A549 treated with Mapracorat at 1 μM for 4 hours (cell line): ENCODE results near the gene ZNF473. TPM values are rescaled to one million over a fixed set of nuclear protein-coding genes. Genes with fewer than 3 reads are reported as not detected.

Experiments
- total RNA-seq: library from RNA; stranded (reverse); fragments of 200-300 nt; extraction: Qiagen RNA extraction; gene quantifications from 5 replicates; pipeline ENCODE4 v1.2.3, GENCODE V29; 2022

The ZNF473 gene
- total RNA-seq = 7.7 to 10.2 TPM (median 9.6 TPM) in 5 replicates

DNA sequence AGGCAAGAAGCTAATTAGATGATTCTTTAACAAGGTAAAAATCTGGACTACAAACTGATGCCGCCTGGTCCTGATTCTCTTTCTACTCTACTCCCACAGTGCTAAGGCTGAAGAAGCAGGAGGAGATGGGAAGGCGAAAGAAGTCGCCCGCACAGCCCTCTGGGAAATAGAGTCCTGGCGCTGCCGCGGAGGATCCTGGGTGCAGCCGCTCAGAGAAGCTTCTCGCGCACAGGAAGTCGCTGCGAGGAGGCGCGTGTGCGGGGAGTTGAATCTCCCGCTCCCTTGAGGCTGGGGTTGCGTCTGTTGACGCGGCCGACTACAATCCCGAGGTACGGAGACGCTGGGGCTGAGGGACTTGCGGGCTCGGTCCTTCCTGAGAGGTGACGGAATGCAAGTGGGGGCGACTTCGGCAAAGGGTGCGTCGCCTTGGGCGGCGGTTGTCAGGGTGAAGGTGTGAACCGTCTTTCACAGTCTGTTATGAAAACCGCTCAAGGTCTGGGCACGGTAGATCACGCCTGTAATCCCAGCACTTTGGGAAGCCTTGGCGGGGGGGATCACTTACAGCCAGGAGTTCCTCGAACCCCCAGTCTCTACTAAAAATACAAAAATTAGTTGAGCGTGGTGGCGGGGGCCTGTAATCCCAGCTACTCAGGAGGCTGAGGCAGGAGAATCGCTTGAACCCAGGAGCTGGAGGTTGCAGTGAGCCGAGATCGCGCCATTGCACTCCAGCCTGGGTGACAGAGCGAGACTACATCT, at the start of gene ZNF473:
ZNF473 (plus strand) TSS at position 212 of the 756 bp plus-strand sequence. CDS start 5,078 bp downstream, outside the sequence.

DNA sequence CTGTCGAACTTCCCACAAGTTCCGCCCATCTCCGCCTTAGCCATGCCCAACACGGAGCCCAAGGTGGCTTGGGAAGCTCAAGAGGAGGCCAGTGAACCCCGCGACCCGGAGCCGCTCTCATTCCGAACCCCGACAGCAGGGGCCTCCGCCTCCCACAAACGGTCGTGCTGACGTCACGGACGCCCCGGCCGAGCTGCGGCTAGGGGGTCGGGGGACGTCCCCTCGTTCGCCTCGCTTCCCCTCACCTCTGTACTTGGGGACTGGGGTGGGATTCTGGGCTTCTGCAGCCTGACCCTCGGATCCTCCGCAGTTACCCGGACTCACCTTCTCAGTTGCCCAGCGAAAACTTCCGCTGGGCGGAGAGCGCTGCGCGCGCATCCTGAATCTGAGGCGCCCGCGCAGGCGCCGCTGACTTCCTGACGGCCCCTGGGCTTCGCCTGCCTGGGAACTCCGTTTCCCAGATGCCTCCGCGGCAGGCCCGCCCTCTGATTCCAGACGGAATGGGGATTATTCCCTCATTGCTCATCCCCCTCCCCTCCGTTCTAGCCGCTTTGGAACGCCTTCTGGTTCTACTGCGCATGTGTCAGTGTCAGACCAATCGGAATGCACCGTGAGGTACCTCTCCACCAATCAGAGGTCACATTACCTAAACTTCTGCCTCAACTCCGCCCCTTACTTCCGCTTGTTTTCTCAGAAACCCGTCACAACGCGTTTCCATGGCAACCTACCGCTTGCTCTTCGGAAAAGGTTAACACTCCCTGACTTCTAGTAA, 597 bp upstream of the ZNF473 start, which contains the start of gene VRK3:
VRK3 (minus strand) TSS at position 351 of the 772 bp plus-strand sequence. CDS start 9,210 bp downstream, outside the sequence.

Other genes with a start within 250 kb of the ZNF473 start
- gene FUZ, start 212.7 kb upstream of the ZNF473 start, total RNA-seq = 13.3 to 16.4 TPM (median 14.5 TPM) in 5 replicates
- gene MED25, start 207.7 kb upstream of the ZNF473 start, total RNA-seq = 45.8 to 71.0 TPM (median 68.3 TPM) in 5 replicates
- gene PTOV1, start 174.8 kb upstream of the ZNF473 start, total RNA-seq = 109 to 158 TPM (median 143 TPM) in 5 replicates
- gene PNKP, start 158.4 kb upstream of the ZNF473 start, total RNA-seq = 42.9 to 59.9 TPM (median 52.0 TPM) in 5 replicates
- 67.2 to 121 TPM (median 103 TPM) in 5 replicates for gene AKT1S1, start 148.7 kb upstream of the ZNF473 start, total RNA-seq
- 17.4 to 22.9 TPM (median 20.4 TPM) in 5 replicates for gene TBC1D17, start 148.3 kb upstream of the ZNF473 start, total RNA-seq
- 0.35 to 0.71 TPM (median 0.59 TPM) in 5 replicates for gene IL4I1, start 129.1 kb upstream of the ZNF473 start, total RNA-seq
- 39.0 to 57.8 TPM (median 54.8 TPM) in 5 replicates for gene ATF5, start 96.8 kb upstream of the ZNF473 start, total RNA-seq
- gene NUP62, start 96.5 kb upstream of the ZNF473 start, total RNA-seq = 66.7 to 94.5 TPM (median 87.1 TPM) in 5 replicates
- gene SIGLEC11, start 64.8 kb upstream of the ZNF473 start, total RNA-seq = 0.04 to 0.14 TPM (median 0.06 TPM) in 4 of 5 replicates, not detected in the other
- gene VRK3, start 633 bp upstream of the ZNF473 start, total RNA-seq = 34.8 to 40.7 TPM (median 38.7 TPM) in 5 replicates
- not detected in 5 replicates for gene IZUMO2, start 137.3 kb downstream of the ZNF473 start, total RNA-seq
- 4.5 to 7.3 TPM (median 6.8 TPM) in 5 replicates for gene MYH14, start 177.6 kb downstream of the ZNF473 start, total RNA-seq